WTC11 (cell line): Measurements from ENCODE around the gene TIMMDC1. TPM values are rescaled to one million over a fixed set of nuclear protein-coding genes. Genes with fewer than 3 reads are reported as not detected.

Source experiments
- ATAC-seq: fragments of 200-7000 bp; cut with Tn5 transposase; 2 replicates; pipeline ENCODE4 v1.10.0; 2021; ENCODE audit warnings: mild to moderate bottlenecking, moderate library complexity
- CTCF ChIA-PET: fragments of 300-600 bp; sonication (Branson Sonifier 250); formaldehyde crosslinking; loops from one replicate; lab custom pipeline; 2021; ENCODE audit warnings: antibody characterized with exemption; lab: Charles Lee
- POLR2A ChIA-PET: fragments of 350-600 bp; sonication (Branson Sonifier 250); formaldehyde crosslinking; loops from one replicate; lab custom pipeline; 2021; ENCODE audit warnings: antibody characterized with exemption; lab: Charles Lee
- DNase-seq: peaks from one replicate; pipeline ENCODE4 v3.0.0; 2021; ENCODE audit warnings: low spot score
- H3K27ac Mint-ChIP-seq: 2 replicates; pipeline ENCODE4 v1.8.0; 2021; ENCODE audit warnings: mixed read lengths
- H3K27me3 Mint-ChIP-seq: 2 replicates; pipeline ENCODE4 v1.8.0; 2021; ENCODE audit warnings: low read depth, mild to moderate bottlenecking, moderate library complexity, mixed read lengths
- H3K36me3 Mint-ChIP-seq: 2 replicates; pipeline ENCODE4 v1.8.0; 2021; ENCODE audit warnings: mixed read lengths
- H3K4me1 Mint-ChIP-seq: 2 replicates; pipeline ENCODE4 v1.8.0; 2022; ENCODE audit warnings: mixed read lengths
- H3K4me3 Mint-ChIP-seq: 2 replicates; pipeline ENCODE4 v1.8.0; 2021; ENCODE audit warnings: mild to moderate bottlenecking, moderate library complexity, mixed read lengths
- H3K9me3 Mint-ChIP-seq: 2 replicates; pipeline ENCODE4 v1.8.0; 2021; ENCODE audit warnings: mixed read lengths
- CBFB ChIP-seq: sonication (generic); formaldehyde crosslinking; IDR thresholded peaks from 2 replicates; pipeline ENCODE4 v1.8.1; 2022; ENCODE audit warnings: mild to moderate bottlenecking, low read depth, missing genetic modification reagents
- CREM ChIP-seq: sonication (generic); formaldehyde crosslinking; IDR thresholded peaks from 2 replicates; pipeline ENCODE4 v1.8.1; 2022; ENCODE audit warnings: mild to moderate bottlenecking, missing genetic modification reagents, moderate library complexity
- ESRRA ChIP-seq: sonication (generic); formaldehyde crosslinking; IDR thresholded peaks from 2 replicates; pipeline ENCODE4 v1.8.1; 2022; ENCODE audit warnings: mild to moderate bottlenecking, missing genetic modification reagents, borderline replicate concordance
- FOXK1 ChIP-seq: sonication (generic); formaldehyde crosslinking; IDR thresholded peaks from 2 replicates; pipeline ENCODE4 v1.8.0; 2022; ENCODE audit warnings: mild to moderate bottlenecking, moderate library complexity, missing genetic modification reagents
- FOXP4 ChIP-seq: sonication (generic); formaldehyde crosslinking; IDR thresholded peaks from 2 replicates; pipeline ENCODE4 v1.8.0; 2022; ENCODE audit warnings: mild to moderate bottlenecking, missing genetic modification reagents
- IRF2 ChIP-seq: sonication (generic); formaldehyde crosslinking; IDR thresholded peaks from 2 replicates; pipeline ENCODE4 v1.8.0; 2022; ENCODE audit warnings: low read depth, missing genetic modification reagents, borderline replicate concordance
- JUN ChIP-seq: sonication (generic); formaldehyde crosslinking; IDR thresholded peaks from 2 replicates; pipeline ENCODE4 v1.8.0; 2023; ENCODE audit warnings: mild to moderate bottlenecking, missing genetic modification reagents
- KAT7 ChIP-seq: sonication (generic); formaldehyde crosslinking; IDR thresholded peaks from 2 replicates; pipeline ENCODE4 v1.8.1; 2023; ENCODE audit warnings: missing genetic modification reagents, mild to moderate bottlenecking, borderline replicate concordance
- NFATC4 ChIP-seq: fragments of 250-450 bp; sonication (Bioruptor Pico); IDR thresholded peaks from 2 replicates; pipeline ENCODE4 v1.9.0; 2021; ENCODE audit warnings: mild to moderate bottlenecking
- NR2C2 ChIP-seq: sonication (generic); formaldehyde crosslinking; IDR thresholded peaks from 2 replicates; pipeline ENCODE4 v1.8.0; 2022; ENCODE audit warnings: mild to moderate bottlenecking, missing genetic modification reagents
- TCF7 ChIP-seq: sonication (generic); formaldehyde crosslinking; IDR thresholded peaks from 2 replicates; pipeline ENCODE4 v1.8.0; 2022; ENCODE audit warnings: mild to moderate bottlenecking, low read depth, missing genetic modification reagents, moderate library complexity
- ZNF138 ChIP-seq: sonication (generic); formaldehyde crosslinking; conservative IDR thresholded peaks from 2 replicates; pipeline ENCODE4 v1.8.1; 2022; ENCODE audit warnings: mild to moderate bottlenecking, moderate library complexity, missing genetic modification reagents
- ZNF317 ChIP-seq: sonication (generic); formaldehyde crosslinking; IDR thresholded peaks from 2 replicates; pipeline ENCODE4 v1.8.1; 2023; ENCODE audit warnings: low read depth, mild to moderate bottlenecking, moderate library complexity, missing genetic modification reagents, borderline replicate concordance
- ZNF423 ChIP-seq: fragments of 250-450 bp; sonication (Bioruptor Pico); IDR thresholded peaks from 2 replicates; pipeline ENCODE4 v2.1.2; 2022; ENCODE audit warnings: mild to moderate bottlenecking, moderate library complexity
- ZNF671 ChIP-seq: fragments of 250-450 bp; sonication (Bioruptor Pico); IDR thresholded peaks from 2 replicates; pipeline ENCODE4 v1.8.0; 2021; ENCODE audit warnings: mild to moderate bottlenecking
- total RNA-seq: library from RNA; stranded (reverse); gene quantifications from 3 replicates; pipeline ENCODE4 v1.2.3, GENCODE V29; 2021
- TF ChIP-seq, protein P1 (sequence below): sonication (generic); formaldehyde crosslinking; IDR thresholded peaks from 2 replicates; pipeline ENCODE4 v1.8.0; 2023; ENCODE audit warnings: missing genetic modification reagents
- TF ChIP-seq, protein P2 (sequence below): sonication (generic); formaldehyde crosslinking; IDR thresholded peaks from 2 replicates; pipeline ENCODE4 v1.8.1; 2022; ENCODE audit warnings: low read depth, missing genetic modification reagents, borderline replicate concordance
- TF ChIP-seq, protein P3 (sequence below): sonication (generic); formaldehyde crosslinking; IDR thresholded peaks from 2 replicates; pipeline ENCODE4 v1.8.1; 2022; ENCODE audit warnings: missing genetic modification reagents, borderline replicate concordance

The TIMMDC1 gene
- total RNA-seq, 1 experiment from 2014 or later = 114 TPM

DNA sequence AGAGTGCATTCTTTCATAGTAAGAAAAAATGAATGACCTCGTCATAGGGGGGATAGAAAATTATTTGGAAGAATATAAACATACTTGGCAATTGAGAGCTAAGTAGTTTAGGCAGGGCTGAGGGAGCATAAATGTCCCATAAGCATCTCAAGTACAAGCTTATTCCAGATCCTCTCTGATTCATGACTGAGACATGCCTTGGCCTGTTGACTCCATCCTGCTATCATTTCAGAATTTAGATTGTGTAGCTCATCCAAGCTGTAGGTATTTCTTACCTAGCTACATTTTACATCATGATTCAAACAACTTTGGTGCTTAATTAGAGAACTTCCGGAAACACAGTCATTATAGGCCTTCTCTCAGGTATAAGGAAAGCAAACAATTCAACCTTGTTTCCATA, 17.3 kb upstream of the TIMMDC1 start (continued):
- TF ChIP-seq JUN (no peak), CREM (CRISPR knock-in tag) (no peak)

DNA sequence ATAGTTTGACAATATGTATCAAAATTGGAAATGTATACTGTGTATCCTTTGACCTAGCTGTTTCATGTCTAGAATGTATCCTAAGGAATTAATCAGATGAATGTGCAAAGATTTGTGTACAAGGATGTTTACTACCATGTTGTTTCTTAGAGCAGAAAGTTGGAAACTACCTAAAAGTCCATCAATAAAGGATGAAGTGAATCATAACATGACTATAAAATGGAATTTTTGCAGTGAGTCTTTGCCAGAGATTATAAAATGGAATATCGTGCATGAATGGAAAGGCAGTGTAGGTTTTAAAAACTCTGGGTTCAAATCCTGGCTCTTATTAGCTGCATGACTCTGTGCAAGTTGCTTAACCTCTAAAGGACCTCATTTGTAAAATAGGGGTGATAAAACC, 15.2 kb upstream of the TIMMDC1 start:
- no peak for ATAC-seq
- no peak for DNase-seq
- ChIA-PET POLR2A (no interaction called here), CTCF (no interaction called here)
- Mint-ChIP-seq H3K4me3 (no peak overlapping the region), H3K27ac (no peak overlapping the region), H3K27me3 (no peaks in the 10 kb centered on the region), H3K9me3 (no peaks in the 10 kb centered on the region), H3K36me3 (peaks cover 23% of the 10 kb centered on the region), H3K4me1 (no peaks in the 10 kb centered on the region)
- TF ChIP-seq TCF7 (CRISPR knock-in tag) (no peak), FOXP4 (CRISPR knock-in tag) (no peak), ESRRA (CRISPR knock-in tag) (no peak), ZNF671 (CRISPR knock-in tag) (no peak)
- TF ChIP-seq, protein P1, sequence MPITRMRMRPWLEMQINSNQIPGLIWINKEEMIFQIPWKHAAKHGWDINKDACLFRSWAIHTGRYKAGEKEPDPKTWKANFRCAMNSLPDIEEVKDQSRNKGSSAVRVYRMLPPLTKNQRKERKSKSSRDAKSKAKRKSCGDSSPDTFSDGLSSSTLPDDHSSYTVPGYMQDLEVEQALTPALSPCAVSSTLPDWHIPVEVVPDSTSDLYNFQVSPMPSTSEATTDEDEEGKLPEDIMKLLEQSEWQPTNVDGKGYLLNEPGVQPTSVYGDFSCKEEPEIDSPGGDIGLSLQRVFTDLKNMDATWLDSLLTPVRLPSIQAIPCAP (CRISPR knock-in tag) = no peak
- TF ChIP-seq, protein P2, sequence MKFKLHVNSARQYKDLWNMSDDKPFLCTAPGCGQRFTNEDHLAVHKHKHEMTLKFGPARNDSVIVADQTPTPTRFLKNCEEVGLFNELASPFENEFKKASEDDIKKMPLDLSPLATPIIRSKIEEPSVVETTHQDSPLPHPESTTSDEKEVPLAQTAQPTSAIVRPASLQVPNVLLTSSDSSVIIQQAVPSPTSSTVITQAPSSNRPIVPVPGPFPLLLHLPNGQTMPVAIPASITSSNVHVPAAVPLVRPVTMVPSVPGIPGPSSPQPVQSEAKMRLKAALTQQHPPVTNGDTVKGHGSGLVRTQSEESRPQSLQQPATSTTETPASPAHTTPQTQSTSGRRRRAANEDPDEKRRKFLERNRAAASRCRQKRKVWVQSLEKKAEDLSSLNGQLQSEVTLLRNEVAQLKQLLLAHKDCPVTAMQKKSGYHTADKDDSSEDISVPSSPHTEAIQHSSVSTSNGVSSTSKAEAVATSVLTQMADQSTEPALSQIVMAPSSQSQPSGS (CRISPR knock-in tag) = no peak
- TF ChIP-seq, protein P3, sequence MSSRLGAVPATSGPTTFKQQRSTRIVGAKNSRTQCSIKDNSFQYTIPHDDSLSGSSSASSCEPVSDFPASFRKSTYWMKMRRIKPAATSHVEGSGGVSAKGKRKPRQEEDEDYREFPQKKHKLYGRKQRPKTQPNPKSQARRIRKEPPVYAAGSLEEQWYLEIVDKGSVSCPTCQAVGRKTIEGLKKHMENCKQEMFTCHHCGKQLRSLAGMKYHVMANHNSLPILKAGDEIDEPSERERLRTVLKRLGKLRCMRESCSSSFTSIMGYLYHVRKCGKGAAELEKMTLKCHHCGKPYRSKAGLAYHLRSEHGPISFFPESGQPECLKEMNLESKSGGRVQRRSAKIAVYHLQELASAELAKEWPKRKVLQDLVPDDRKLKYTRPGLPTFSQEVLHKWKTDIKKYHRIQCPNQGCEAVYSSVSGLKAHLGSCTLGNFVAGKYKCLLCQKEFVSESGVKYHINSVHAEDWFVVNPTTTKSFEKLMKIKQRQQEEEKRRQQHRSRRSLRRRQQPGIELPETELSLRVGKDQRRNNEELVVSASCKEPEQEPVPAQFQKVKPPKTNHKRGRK (CRISPR knock-in tag) = no peak

DNA sequence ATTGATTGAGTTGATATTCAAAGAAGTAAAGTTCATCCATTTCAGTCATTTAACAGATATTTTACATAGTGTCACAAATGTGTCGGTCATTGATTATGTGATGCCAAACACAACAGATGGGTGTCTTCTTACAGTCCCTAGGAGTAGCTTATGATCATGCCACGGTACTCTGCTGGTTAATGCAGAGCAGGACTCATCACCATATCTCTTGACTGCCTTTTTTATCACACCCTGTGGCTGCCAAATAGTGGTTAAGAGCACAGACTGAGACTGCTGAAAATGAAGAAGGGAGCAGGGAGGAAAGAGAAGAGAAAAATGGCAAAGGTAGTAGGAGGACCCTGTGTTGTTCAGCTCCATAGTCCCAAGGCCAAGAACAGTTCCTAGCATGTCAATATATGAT, 12.8 kb upstream of the TIMMDC1 start:
- Mint-ChIP-seq H3K36me3 (peaks cover 16% of the 10 kb centered on the region), H3K27ac (no peak overlapping the region), H3K4me1 (no peaks in the 10 kb centered on the region), H3K9me3 (no peaks in the 10 kb centered on the region), H3K4me3 (no peak overlapping the region), H3K27me3 (no peaks in the 10 kb centered on the region)
- CTCF ChIA-PET = interaction anchor here (0.6 kb wide), 1 partner anchor 17 kb away, joined by 3 read pairs; the partner anchor contains the start of gene POGLUT1
- no peak for TF ChIP-seq ZNF423 (CRISPR knock-in tag)
- no peak for TF ChIP-seq JUN
- TF ChIP-seq CBFB (CRISPR knock-in tag) = no peak
- TF ChIP-seq ZNF317 (CRISPR knock-in tag) = no peak
- no peak for TF ChIP-seq IRF2 (CRISPR knock-in tag)
- no peak for TF ChIP-seq KAT7
- TF ChIP-seq NFATC4 (CRISPR knock-in tag) = no peak
- no peak for TF ChIP-seq FOXK1 (CRISPR knock-in tag)
- TF ChIP-seq ZNF138 (CRISPR knock-in tag) = no peak
- no peak for TF ChIP-seq NR2C2 (CRISPR knock-in tag)
- POLR2A ChIA-PET = no interaction called here
- DNase-seq (no peak), ATAC-seq (no peak)
